ENCODE data around the gene PEX5L.

The PEX5L gene

DNA sequence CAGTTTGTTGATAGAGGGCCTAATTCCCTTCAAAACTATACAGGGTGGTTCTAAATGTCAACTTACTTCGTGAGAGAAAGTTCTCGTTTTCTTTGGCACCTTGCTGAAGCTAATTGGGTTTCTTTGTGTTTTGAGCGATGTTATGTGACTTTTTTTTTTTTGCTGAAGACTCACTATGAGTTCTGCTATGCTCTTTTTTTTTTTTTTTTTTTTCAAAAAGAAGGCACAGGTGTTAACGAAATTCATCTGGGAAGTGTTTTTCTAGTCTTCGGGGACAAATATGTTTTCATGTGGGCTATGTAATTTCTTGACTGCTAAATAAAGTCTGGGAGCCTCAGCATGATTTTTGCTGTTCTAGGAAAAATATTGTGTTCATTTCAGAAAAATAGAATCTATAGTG is 81.5 kb downstream of the PEX5L start:
- DNase-seq = no peak

DNA sequence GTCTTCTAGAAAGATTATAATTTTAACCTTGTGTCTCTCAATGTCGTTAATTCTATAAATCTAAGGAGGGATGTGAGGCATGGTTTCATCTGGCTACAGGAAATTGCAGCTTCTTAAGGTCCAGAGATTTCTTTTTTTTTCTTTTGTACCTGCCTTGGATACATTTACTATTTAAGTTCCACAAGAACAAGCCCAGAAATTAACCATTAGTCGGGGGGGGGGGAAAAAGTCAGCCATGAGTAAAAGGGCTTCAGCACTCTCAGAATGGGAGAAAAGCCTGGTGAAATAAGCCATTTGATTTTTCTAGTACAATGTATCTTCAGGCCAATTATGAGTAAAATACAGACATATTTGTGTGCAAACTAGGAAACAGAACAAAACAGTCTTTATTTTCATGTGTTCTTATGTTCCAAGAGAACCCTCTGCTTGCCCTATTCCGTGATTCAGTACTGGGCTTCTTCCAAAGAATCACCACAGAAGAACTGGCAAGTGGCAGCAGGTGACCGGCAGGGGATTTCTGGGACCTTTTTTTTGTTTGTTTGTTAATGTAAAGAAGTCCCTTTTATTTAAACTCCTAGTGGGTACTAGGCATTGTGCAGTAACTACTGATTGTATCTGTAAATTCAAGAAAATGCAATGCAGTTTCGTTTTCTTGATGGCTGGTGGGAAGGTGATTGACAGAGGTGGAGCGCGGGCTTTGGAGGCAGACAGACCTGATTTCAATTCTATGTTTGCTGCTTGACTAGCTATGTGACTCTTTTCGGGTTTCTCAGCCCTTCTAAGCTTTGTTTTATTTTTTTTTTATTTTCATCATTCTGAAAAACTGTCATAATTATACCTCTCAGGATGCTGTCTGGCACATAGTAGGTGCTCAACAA is 82.5 kb downstream of the PEX5L start:
- DNase-seq = no peak

- no peak for DNase-seq
Measured at GRCh38 chr3:179950840-179951239, 85.9 kb downstream of the PEX5L start.

GRCh38 chr3:179949869-179950268 is 86.9 kb downstream of the PEX5L start:
- DNase-seq = no peak

DNA sequence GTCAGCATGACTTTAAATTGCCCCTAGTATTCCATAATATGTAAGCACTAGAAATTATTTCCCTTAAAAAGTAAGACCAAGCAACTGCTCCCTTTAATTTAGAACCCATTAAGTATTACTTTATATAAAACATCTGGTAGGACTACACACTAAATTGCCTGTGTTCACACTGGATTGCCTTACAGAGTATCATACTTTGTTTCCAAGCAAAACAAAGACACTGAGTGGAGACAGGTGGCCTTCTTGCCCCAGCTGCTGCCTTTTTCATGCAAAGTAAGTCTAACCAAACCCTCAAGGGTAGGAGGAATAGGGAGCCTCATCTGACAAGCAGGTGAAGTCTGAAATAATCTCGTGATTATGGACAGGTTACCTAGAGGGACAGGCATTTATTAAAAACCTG is 87.3 kb downstream of the PEX5L start:
- no peak for DNase-seq

- no peak for DNase-seq
Measured at GRCh38 chr3:179948740-179949139, 88.0 kb downstream of the PEX5L start.

DNA sequence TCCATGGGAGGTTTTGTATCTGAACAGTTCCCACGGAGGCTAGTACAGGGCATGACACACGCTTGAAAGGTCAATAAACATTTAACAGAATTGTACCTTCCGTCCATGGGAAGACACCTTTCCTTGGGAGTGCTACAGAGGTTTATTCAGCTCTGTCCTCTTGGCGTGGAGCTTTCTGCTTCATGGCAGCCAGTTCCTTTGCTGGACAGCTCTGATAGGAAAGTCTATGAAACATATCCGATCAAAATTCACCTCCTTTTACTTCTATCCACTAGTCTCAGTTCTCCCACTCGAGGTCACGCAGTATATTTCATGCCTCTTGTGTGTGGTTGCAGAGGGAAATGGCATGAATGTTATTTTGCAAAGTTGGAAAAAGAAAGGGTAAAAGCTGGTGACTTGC is 91.2 kb downstream of the PEX5L start:
- no peak for DNase-seq

- DNase-seq = no peak
Measured at GRCh38 chr3:179943117-179943880, 93.4 kb downstream of the PEX5L start.

DNA sequence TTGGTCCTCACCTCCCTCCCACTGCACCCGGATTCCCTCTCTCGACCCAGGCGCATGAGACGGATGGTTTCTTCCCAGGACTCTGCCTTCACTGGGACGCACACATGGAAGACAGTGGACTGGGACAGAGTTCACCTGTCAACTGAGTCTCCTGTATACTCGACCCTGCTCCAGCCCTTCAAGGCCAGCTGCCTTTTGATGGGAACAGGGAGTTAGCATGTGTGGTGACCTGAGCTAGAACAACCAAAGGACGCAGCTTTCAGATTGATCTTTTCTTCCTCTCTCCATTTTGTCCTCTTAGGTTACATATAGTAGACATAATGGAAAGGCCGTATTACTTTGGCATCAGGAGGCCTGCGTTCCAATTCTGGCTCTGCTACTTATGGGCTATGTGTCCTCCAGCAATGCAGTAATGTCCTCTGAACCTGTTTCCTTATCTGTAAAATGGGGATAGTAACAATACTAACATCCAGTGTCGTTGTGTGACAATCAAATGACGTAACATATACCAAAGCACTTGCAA is 94.1 kb downstream of the PEX5L start:
- no peak for DNase-seq

GRCh38 chr3:179935710-179936109 is 101.0 kb downstream of the PEX5L start:
- DNase-seq = no peak

- DNase-seq = no peak
Measured at GRCh38 chr3:179933914-179934313, 102.8 kb downstream of the PEX5L start.

DNA sequence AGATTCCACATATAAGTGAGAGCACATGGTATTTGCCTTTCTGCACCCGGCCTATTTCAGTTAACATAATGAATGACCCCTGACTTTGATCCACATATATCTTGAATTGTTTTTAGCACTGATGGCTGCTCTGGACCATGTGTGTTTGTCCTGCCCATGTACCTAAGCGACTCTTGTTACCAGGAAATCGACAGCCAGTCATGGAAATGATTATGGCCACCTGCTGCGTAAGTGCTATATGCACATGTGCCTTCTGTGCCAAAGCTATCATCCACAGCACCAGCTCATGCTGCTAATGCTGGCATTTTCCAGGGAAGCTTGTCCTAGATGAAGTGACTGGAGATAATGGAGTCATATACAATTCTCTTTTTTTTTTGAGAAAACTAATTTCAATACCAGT is 103.7 kb downstream of the PEX5L start:
- no peak for DNase-seq

GRCh38 chr3:179932674-179933073 is 104.1 kb downstream of the PEX5L start:
- no peak for DNase-seq

GRCh38 chr3:179929091-179929529 is 107.6 kb downstream of the PEX5L start:
- DNase-seq = peak; percentile 55

DNA sequence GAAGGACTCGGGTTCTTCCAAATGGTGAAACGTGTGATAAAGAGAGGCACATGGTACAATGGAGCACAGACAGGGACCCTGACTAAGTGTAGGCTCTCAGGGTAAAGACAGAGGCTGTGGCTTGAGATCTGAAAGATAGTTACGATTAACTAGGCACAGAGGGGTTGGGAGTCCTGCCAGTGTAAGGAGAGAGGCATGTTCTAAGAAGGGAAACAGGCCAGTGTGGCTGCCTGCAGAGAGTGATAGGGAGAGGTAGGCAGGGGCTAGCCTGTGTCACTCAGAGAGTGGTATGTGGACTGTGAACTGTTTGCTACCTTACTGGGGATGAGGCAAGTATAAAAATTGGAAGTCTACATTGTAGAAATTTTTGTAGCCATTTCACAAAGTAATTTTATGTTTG is 109.5 kb downstream of the PEX5L start:
- DNase-seq = no peak

DNA sequence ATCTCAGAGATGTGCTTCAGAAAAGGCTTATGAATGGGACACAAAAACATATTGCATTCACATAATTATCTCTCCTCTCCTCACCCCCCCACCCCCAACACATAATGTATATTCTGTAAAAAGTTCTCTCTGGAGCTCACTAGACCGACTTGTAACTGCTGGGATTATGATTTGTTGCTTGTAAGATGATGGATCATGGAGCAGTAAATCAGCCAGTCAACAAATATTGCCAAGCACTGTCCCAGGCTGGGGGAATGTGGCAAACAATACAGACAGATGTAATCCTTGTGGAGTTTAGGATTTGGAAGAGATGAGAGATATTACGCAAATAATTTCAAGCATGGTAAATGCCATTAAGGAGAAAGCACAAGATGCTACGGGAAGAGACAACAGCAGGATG is 114.8 kb downstream of the PEX5L start:
- DNase-seq = no peak

- DNase-seq = no peak
Measured at GRCh38 chr3:179921500-179921899, 115.2 kb downstream of the PEX5L start.

GRCh38 chr3:179907784-179908482 is 128.8 kb downstream of the PEX5L start:
- no peak for DNase-seq

- DNase-seq = no peak
Measured at GRCh38 chr3:179902061-179902460, 134.7 kb downstream of the PEX5L start.

GRCh38 chr3:179898024-179898423 is 138.7 kb downstream of the PEX5L start:
- DNase-seq = peak; percentile 52

GRCh38 chr3:179897231-179897630 is 139.5 kb downstream of the PEX5L start:
- no peak for DNase-seq

DNA sequence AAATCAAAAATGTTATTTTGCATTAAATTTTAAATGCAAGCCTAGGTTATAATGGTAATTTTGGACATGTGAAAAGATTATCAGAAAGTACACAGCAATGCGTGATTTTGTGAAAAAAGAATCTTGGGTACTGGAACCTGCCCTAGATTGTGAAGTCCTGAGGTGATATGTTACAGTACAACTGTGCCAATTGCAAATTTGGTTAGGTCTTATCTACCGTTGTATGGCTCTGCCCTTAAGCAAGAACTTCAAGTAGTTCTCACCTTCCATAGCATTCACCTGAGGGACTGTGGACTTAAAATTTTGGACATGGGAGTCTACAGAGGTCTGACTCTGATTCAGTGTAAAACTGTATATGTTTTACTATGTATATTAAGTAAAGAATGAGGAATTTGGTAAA is 140.2 kb downstream of the PEX5L start:
- no peak for DNase-seq

- no peak for DNase-seq
Measured at GRCh38 chr3:179895330-179895729, 141.4 kb downstream of the PEX5L start.
